RWPE1 (cell line): Measurements from ENCODE around the gene NFIX.

Experiments used
- CTCF ChIA-PET: fragments of 350-600 bp; sonication (Branson Sonifier 250); formaldehyde crosslinking; extraction: SDS; loops from one replicate; lab custom pipeline; 2021; lab: Yijun Ruan, JAX
- POLR2A ChIA-PET: fragments of 400-600 bp; formaldehyde crosslinking; extraction: SDS; loops from one replicate; lab custom pipeline; 2020; ENCODE audit warnings: antibody characterized with exemption; ENCODE audit not compliant: low non-redundant PET; lab: Yijun Ruan, JAX
- DNase-seq: peaks from one replicate; pipeline ENCODE4 v3.0.0; 2012; ENCODE audit warnings: low spot score
- H3K27ac ChIP-seq: fragments of 450-650 bp; 2 replicates; pipeline ENCODE4 v1.5.1; 2017
- CTCF ChIP-seq: fragments of 450-650 bp; conservative IDR thresholded peaks from 2 replicates; pipeline ENCODE4 v1.5.1; 2017; ENCODE audit warnings: low read depth, mild to moderate bottlenecking

The NFIX gene

GRCh38 chr19:13014921-13015280 is 19.6 kb downstream of the NFIX start:
- no peak for DNase-seq
- POLR2A ChIA-PET: interaction anchor here (0.7 kb wide), 1 partner anchor 9 kb away, joined by 4 read pairs; no protein-coding TSS in a partner anchor
- CTCF ChIA-PET: interaction anchor here (1.3 to 1.9 kb wide), 3 partner anchors 46 to 49 kb away, joined by 5 to 9 read pairs (median 5); no protein-coding TSS in a partner anchor
- no peak for TF ChIP-seq CTCF
- peak overlapping the region; percentile 98 for H3K27ac ChIP-seq

- no peak for DNase-seq
- CTCF ChIA-PET: interaction anchor here (1.3 to 1.4 kb wide), 2 partner anchors 46 to 50 kb away, joined by 5 read pairs; no protein-coding TSS in a partner anchor
- POLR2A ChIA-PET: no interaction called here
- no peak for TF ChIP-seq CTCF
- H3K27ac ChIP-seq: peak overlapping the region; percentile 98
These were observed 20.3 kb downstream of the NFIX start for GRCh38 chr19:13015361-13016223.

- ChIA-PET CTCF (interaction anchor here (1.3 to 1.4 kb wide), 2 partner anchors 45 to 51 kb away, joined by 5 read pairs; no protein-coding TSS in a partner anchor), POLR2A (no interaction called here)
- no peak for DNase-seq
- peak overlapping the region; percentile 98 for H3K27ac ChIP-seq
- TF ChIP-seq CTCF: no peak
These were observed 21.0 kb downstream of the NFIX start for GRCh38 chr19:13016245-13016627.

GRCh38 chr19:13016628-13017305 is 21.5 kb downstream of the NFIX start:
- CTCF ChIA-PET: interaction anchor here (0.7 kb wide), 1 partner anchor 12 kb away, joined by 4 read pairs; no protein-coding TSS in a partner anchor
- no peak for DNase-seq

GRCh38 chr19:13017306-13018034 is 22.2 kb downstream of the NFIX start:
- TF ChIP-seq CTCF: no peak
- CTCF ChIA-PET: interaction anchor here (0.5 to 1.1 kb wide), 4 partner anchors 11 to 44 kb away, joined by 3 to 8 read pairs (median 4); no protein-coding TSS in a partner anchor
- POLR2A ChIA-PET: no interaction called here
- no peak for DNase-seq
- H3K27ac ChIP-seq: peak overlapping the region; percentile 98

More at GRCh38 chr19:13016628-13017305, 21.5 kb downstream of the NFIX start:
- POLR2A ChIA-PET: no interaction called here
- peak overlapping the region; percentile 98 for H3K27ac ChIP-seq
- no peak for TF ChIP-seq CTCF
